Activated CD8-positive, alpha-beta memory T cell treated with anti-CD3 and anti-CD28 coated beads, Interleukin-2, amount 50 U/mL, for 48 hours (primary cell): ENCODE measurements around the gene BPIFB4.
A peak's percentile ranks its signal among the peaks of the same experiment; 100 is the strongest.
"Not testable (repeated sequence)": the region's sequence is repeated elsewhere in the genome, so short reads cannot be mapped to it uniquely, and the experiment has no call there.

Experiments used
- DNase-seq: peaks from one replicate; pipeline ENCODE4 v3.0.0-alpha.2; 2020

Gene BPIFB4

DNA sequence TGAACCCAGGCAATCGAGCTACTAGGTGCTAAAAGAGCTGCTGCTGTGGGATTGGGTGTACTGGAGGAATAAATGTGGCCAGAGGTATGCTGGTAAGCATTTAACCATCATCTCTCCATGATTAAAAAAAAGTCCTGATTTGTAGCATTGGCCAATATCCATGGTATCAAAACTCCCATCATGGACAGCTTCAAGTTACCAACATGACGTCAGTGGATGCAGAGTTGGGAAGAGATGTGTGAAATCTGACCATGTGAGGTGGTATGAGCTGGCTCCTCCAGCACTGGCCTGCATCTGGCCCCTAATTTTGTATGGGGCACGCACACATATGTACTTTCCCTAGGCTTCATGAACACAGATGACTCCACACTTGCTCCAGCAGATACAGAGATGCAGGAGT, 11.7 kb downstream of the BPIFB4 start:
- DNase-seq = no peak

- no peak for DNase-seq
Measured at GRCh38 chr20:33091693-33092092, 12.2 kb downstream of the BPIFB4 start.

DNA sequence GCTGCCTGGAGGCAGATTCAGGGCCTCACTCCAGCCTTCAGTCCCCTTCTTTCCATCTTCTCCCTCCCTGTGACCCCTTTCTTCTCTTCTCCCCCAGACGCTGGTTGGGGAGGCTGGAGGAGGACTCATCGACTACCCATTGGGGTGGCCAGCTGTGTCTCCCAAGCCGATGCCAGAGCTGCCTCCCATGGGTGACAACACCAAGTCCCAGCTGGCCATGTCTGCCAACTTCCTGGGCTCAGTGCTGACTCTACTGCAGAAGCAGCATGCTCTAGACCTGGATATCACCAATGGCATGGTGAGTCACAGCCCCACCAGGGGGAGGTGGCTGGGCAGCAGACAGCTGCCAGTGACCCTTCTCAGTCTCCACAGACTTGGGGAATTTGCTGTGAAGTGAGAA, 12.9 kb downstream of the BPIFB4 start:
- no peak for DNase-seq

GRCh38 chr20:33093074-33093473, 13.6 kb downstream of the BPIFB4 start:
- no peak for DNase-seq

DNA sequence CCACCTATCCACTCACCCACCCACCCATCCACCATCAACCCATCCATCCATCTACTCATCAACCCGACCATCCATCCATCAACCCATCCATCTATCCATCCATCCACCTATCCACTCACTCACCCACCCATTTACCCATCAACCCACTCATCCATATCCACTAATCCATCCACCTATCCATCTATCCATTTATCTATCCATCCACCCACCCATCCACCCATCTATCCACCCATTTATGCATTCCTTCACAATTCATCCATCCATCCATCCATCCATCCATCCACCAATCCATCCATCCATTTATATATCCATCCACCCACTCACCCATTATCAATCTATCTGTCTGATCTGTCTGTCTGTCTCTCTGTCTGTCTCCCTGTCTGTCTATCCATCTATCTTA, 14.1 kb downstream of the BPIFB4 start:
- no peak for DNase-seq

DNA sequence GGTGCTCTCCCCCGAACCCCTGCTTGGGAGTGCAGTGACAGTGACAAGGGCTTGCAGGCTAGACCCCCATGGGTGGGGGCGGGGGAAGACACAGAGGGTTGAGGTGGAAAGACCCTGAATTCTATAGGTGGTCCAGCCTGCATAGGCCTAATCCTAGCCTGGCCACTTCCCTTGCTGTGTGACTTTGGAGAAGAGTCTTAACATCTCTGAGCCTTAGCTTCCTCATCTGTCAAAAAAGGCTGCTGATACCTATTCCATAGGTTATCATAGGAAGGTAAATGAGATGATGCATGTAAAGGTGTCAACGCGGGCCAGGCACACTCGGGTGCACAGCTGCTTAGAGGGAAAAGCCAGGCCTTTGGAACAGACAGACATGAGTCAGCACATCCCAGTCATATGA, 15.8 kb downstream of the BPIFB4 start:
- DNase-seq = no peak

DNA sequence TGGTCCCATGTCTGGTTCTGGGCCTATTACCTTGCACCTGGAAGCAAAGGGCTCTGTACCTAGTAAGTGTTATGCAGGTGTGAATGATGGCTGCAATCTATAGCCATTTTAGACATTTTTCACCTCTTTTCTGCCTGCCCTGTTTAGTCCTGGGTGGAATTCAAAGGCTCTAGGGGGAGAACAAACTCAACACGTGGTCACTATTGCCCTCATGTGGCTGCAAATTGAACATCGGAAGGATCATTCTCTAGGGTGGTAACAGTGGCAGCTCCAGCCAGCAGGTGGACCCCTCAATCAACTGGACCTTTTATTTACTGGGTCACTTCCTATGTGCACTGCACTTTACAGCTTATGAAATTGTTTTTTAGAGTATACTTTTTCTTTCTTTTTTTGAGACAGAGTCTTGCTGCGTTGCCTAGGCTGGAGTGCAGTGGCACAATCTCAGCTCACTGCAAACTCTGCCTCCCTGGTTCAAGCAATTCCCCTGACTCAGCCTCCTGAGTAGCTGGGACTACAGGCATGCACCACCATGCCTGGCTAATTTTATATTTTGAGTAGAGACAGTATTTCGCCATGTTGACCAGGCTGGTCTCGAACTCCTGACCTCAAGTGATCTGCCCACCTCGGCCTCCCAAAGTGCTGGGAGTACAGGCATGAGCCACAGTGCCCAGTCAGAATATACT, 16.6 kb downstream of the BPIFB4 start:
- DNase-seq = not testable (repeated sequence)

GRCh38 chr20:33097001-33097400, 17.6 kb downstream of the BPIFB4 start:
- no peak for DNase-seq

DNA sequence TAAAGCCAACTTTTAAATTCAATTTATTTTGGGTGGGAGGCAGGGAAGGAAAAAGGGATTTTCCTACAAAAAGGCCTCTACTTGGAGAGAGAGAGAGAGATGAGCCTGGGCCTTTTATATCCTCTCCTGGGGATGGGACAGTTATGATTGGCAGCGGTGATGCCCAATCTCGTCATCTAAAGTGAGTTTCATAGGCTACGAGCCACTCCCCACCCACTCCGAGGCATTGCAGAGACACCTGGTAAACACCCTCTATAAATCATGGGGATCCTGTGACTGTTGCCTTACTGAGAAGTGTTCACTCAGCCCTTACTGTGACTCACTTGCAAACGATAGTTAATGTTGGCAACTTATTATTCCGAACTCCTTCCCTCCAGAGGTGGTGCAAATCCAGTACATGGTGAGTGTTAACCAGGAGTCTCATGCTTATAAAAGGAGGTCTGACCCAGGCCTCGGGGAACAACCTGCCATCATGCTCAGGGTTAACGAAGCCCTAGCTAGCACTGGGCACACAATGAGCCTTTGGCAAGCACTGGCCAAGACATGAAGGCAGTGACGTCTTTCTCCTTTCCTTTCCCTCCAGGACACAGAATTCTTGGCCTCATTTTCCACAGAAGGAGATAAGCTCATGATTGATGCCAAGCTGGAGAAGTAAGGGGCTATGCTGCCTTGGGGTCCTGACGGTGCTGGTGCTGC, 20.5 kb downstream of the BPIFB4 start:
- DNase-seq = no peak

DNA sequence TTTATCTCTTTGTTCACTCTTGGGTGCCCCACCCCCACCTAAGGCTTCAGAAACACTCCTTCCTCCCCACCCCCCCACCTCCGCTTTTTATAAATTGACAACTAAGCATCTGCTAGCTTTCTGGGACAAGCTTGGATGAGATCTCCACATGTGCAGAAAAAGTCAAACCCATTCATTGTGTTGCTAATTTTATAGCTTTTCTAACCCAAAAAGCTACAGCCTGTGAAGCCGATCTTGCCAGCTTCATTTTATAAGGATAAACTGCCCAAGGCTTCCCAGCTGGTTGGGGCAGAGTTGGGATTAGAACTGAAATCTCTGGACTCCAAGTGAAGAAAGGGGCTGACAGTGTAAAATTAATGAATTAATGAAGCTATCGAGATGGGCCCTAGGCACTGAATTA, 24.1 kb downstream of the BPIFB4 start:
- no peak for DNase-seq

GRCh38 chr20:33104336-33104735, 24.9 kb downstream of the BPIFB4 start:
- DNase-seq = no peak

- DNase-seq = no peak
Measured at GRCh38 chr20:33105316-33105924, 26.0 kb downstream of the BPIFB4 start.

DNA sequence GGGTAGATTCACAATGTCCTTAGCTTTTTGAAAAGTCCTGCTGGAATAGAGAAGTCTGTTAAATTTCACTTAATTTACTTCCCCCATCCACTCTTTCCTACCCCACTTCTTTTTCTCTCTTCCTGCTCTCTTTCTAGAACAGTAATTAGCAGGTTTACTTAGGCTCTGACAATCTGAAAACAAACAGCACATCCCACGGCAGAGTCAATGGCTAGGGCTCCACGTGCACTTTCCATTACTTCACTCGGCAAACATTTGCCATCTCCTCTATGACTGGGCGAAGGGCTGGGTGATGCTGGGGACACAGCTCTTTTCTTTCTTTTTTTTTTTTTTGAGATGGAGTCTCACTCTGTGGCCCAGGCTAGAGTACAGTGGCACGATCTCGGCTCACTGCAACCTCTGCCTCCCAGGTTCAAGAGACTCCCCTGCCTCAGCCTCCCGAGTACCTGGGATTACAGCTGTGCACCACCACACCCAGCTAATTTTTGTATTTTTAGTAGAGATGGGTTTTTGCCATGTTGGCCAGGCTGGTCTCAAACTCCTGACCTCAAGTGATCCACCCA, 26.7 kb downstream of the BPIFB4 start:
- DNase-seq = not testable (repeated sequence)

DNA sequence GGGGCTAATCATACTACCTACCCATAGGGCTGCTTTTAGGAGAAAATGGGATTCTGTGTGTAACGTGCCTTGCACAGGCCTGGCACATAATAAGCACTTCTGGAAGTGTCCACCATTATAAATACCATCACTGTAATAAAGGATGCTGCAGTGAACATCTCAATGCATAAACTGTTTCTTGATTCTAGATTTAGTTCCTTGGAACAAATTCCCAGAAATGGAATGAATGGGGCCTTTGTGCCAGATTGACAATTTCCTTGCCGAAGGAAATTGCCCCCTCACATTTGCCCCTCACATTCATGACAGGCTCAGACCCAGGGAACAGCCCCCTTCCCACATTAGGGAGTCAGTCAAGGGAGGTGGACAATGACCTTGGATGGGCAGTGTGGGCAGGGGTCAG, 29.2 kb downstream of the BPIFB4 start:
- no peak for DNase-seq

GRCh38 chr20:33110147-33110825, 30.8 kb downstream of the BPIFB4 start:
- DNase-seq = no peak

- no peak for DNase-seq
Measured at GRCh38 chr20:33111306-33111705, 31.9 kb downstream of the BPIFB4 start.

DNA sequence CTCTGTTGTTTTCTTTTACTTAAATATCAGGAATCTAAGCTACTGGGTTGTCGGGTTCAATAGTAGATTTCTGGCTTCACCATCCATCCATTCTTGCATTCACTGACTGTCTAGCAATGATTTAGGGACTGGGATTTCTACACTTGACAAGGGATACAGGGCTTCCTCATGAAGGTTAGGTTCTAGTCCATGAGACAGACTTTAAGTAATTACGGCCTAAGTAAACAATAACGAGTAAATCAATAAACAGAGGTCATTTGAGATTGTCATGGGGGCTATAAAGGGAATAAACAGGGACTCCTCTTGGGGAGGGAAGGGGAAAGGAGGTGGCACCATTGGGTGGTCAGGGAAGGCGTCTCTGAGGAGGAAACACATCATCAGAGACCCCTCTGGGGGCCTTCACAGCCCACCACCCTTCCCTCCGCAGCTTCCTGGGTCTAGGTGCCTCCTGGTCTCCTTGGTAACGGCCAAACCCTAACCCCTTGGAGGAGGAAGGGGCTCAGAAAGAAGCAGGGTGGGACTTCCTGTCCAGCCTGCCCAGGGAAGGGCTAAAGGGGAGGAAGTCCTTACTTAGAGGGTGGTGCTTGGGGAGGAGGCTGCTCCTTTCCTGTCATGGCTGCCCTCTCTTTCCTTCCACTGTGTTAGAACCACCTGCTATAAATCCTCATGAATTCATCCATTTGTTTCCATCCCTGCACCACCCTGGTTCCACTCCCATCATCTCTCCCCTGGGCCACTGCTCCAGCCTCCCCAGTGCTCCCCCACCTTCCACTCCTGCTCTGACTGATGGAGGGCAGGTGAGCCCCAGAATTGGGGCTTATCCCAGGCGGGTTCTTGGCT, 33.3 kb downstream of the BPIFB4 start:
- DNase-seq = no peak

DNA sequence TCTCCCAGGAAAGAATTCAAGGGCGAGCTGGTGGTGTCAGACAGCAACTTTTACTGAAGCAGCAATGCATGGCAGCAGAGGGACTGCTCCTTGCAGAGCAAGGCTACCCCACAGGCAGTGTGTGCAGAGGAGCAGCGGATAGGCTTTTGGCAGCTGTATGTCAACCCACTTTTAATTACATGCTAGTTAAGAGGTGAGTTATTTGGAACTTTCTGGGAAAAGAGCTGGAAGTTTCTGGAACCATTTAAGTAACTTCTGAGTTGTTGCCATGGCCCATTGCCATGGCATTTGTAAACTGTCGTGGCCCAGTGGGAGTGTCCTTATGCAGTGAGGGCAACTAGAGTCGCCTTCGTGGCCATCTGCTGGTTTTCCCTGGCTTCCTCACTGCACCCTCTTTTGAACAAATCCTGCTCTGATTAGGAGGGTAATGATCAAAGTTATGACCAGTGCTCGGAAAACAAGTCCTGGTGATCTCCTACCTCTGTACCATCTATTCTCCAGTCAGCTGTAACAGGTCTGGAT, 34.0 kb downstream of the BPIFB4 start:
- DNase-seq = no peak

- DNase-seq = not testable (repeated sequence)
Measured at GRCh38 chr20:33115501-33115900, 36.1 kb downstream of the BPIFB4 start.

GRCh38 chr20:33119725-33120720, 40.6 kb downstream of the BPIFB4 start:
- DNase-seq = peak; percentile 10

GRCh38 chr20:33120934-33121333, 41.5 kb downstream of the BPIFB4 start:
- DNase-seq = peak; percentile 28
